K562 (cell line): ENCODE data around the gene MYL3. TPM values are rescaled to one million over a fixed set of nuclear protein-coding genes. Genes with fewer than 3 reads are reported as not detected.

Experiments
- BDP1 ChIP-seq: IDR thresholded peaks from 3 replicates; pipeline ENCODE4 v1.6.1; 2011; ENCODE audit not compliant: insufficient read length, insufficient read depth
- BRD4 ChIP-seq: fragments of 200-600 bp; sonication (generic); IDR thresholded peaks from 2 replicates; pipeline ENCODE4 v1.6.1; 2017; ENCODE audit warnings: inconsistent platforms
- CBX5 ChIP-seq: IDR thresholded peaks from 2 replicates; pipeline ENCODE4 v1.6.1; 2014; ENCODE audit warnings: low read depth, borderline replicate concordance
- CC2D1A ChIP-seq: fragments of 450-650 bp; IDR thresholded peaks from 2 replicates; pipeline ENCODE4 v1.6.1; 2017; ENCODE audit warnings: mild to moderate bottlenecking
- CTBP1 ChIP-seq: fragments of 450-650 bp; IDR thresholded peaks from 2 replicates; pipeline ENCODE4 v1.6.1; 2016; ENCODE audit warnings: borderline replicate concordance
- ETS2 ChIP-seq: IDR thresholded peaks from 2 replicates; pipeline ENCODE4 v1.6.1; 2016; ENCODE audit warnings: borderline replicate concordance, missing genetic modification characterization, mild to moderate bottlenecking, moderate library complexity, missing compliant biosample characterization; ENCODE audit not compliant: poor library complexity, severe bottlenecking
- GABPB2 ChIP-seq: fragments of 250-450 bp; sonication (Bioruptor Pico); conservative IDR thresholded peaks from 2 replicates; pipeline ENCODE4 v1.5.1; 2021; ENCODE audit warnings: mild to moderate bottlenecking
- HMG20B ChIP-seq: fragments of 250-450 bp; sonication (Bioruptor Pico); IDR thresholded peaks from 2 replicates; pipeline ENCODE4 v1.5.0; 2021; ENCODE audit warnings: mild to moderate bottlenecking
- ILK ChIP-seq: fragments of 450-650 bp; IDR thresholded peaks from 2 replicates; pipeline ENCODE4 v1.6.1; 2016; ENCODE audit warnings: missing genetic modification characterization, low read depth, mild to moderate bottlenecking, missing compliant biosample characterization, moderate library complexity, borderline replicate concordance
- NFXL1 ChIP-seq: fragments of 450-650 bp; formaldehyde crosslinking; IDR thresholded peaks from 2 replicates; pipeline ENCODE4 v1.4.0; 2021; ENCODE audit warnings: mild to moderate bottlenecking
- PPARD ChIP-seq: fragments of 250-450 bp; sonication (Bioruptor Pico); IDR thresholded peaks from 2 replicates; pipeline ENCODE4 v1.8.0; 2022; ENCODE audit warnings: inconsistent platforms, mild to moderate bottlenecking, moderate library complexity
- PREB ChIP-seq: sonication (generic); formaldehyde crosslinking; IDR thresholded peaks from 2 replicates; pipeline ENCODE4 v1.8.1; 2023; ENCODE audit warnings: mild to moderate bottlenecking, missing genetic modification reagents
- RFX7 ChIP-seq: fragments of 250-450 bp; sonication (Bioruptor Pico); IDR thresholded peaks from 2 replicates; pipeline ENCODE4 v1.5.1; 2021; ENCODE audit warnings: mild to moderate bottlenecking
- SIN3B ChIP-seq: fragments of 450-650 bp; IDR thresholded peaks from 2 replicates; pipeline ENCODE4 v1.6.1; 2017; ENCODE audit warnings: low read depth, mild to moderate bottlenecking, moderate library complexity
- SMARCB1 ChIP-seq: IDR thresholded peaks from 2 replicates; pipeline ENCODE4 v1.6.1; 2011; ENCODE audit warnings: improper control_type of control experiment, low read depth; ENCODE audit not compliant: insufficient read length
- XRCC4 ChIP-seq: IDR thresholded peaks from one replicate; pipeline ENCODE4 v1.6.1; 2011; ENCODE audit not compliant: insufficient read depth, insufficient read length; ENCODE audit errors: extremely low read depth
- ZBTB17 ChIP-seq: fragments of 450-650 bp; formaldehyde crosslinking; IDR thresholded peaks from 2 replicates; pipeline ENCODE4 v1.4.0; 2020; ENCODE audit warnings: mild to moderate bottlenecking
- polyA plus RNA-seq, 8 experiments: library from polyadenylated mRNA; depleted of rRNA in 4 of 8; stranded (reverse) in 5 of 8; unstranded in 3 of 8; fragments of >200 nt; fragmentation: Nextera tagmentation in 2 of 8; fragmentation: Illumina TruSeq in 1 of 8; extraction: Ambion mirVana in 2 of 8; extraction: Trizol in 1 of 8; gene quantifications; 2 replicates each; pipeline versions ENCODE4 v1.2.1 to v1.2.3, GENCODE V29; 2011 to 2014; ENCODE audit warnings: inconsistent platforms in 1 of 8, missing spikeins in 1 of 8
- total RNA-seq, 7 experiments: library from RNA; depleted of rRNA in 6 of 7; stranded (reverse); fragments of >200 nt in 6 of 7; fragmentation: Illumina TruSeq in 2 of 7; extraction: Trizol in 2 of 7; gene quantifications; 2 replicates each; pipeline versions ENCODE4 v1.2.1 to v1.2.3, GENCODE V29; 2011 to 2021; ENCODE audit warnings: low replicate concordance in 1 of 7
- TF ChIP-seq, protein P1 (sequence below): sonication (generic); formaldehyde crosslinking; IDR thresholded peaks from 2 replicates; pipeline ENCODE4 v1.8.0; 2022; ENCODE audit warnings: missing genetic modification reagents, mild to moderate bottlenecking, moderate library complexity, borderline replicate concordance
- TF ChIP-seq, protein P2 (sequence below): sonication (generic); formaldehyde crosslinking; IDR thresholded peaks from 2 replicates; pipeline ENCODE4 v1.8.1; 2023; ENCODE audit warnings: mild to moderate bottlenecking, missing genetic modification reagents
- TF ChIP-seq, protein P3 (sequence below): fragments of 450-650 bp; IDR thresholded peaks from 2 replicates; pipeline ENCODE4 v1.6.1; 2016; ENCODE audit warnings: mild to moderate bottlenecking
- TF ChIP-seq, protein P4 (sequence below): fragments of 150-350 bp; conservative IDR thresholded peaks from 2 replicates; pipeline ENCODE4 v1.6.1; 2014; ENCODE audit warnings: low read length

The MYL3 gene
- total and polyA plus RNA-seq, 9 of the 15 experiments (the other 6 are each of a cell fraction or from before 2014, with no cell fraction given) = 0.14 to 0.45 TPM; not detected in 7

GRCh38 chr3:46909535-46910161, 46.4 kb upstream of the MYL3 start (continued):
- no peak for TF ChIP-seq NFXL1 (CRISPR knock-in tag)
- TF ChIP-seq, protein P1, sequence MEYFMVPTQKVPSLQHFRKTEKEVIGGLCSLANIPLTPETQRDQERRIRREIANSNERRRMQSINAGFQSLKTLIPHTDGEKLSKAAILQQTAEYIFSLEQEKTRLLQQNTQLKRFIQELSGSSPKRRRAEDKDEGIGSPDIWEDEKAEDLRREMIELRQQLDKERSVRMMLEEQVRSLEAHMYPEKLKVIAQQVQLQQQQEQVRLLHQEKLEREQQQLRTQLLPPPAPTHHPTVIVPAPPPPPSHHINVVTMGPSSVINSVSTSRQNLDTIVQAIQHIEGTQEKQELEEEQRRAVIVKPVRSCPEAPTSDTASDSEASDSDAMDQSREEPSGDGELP (CRISPR knock-in tag) = peak; percentile 89
- TF ChIP-seq, protein P2, sequence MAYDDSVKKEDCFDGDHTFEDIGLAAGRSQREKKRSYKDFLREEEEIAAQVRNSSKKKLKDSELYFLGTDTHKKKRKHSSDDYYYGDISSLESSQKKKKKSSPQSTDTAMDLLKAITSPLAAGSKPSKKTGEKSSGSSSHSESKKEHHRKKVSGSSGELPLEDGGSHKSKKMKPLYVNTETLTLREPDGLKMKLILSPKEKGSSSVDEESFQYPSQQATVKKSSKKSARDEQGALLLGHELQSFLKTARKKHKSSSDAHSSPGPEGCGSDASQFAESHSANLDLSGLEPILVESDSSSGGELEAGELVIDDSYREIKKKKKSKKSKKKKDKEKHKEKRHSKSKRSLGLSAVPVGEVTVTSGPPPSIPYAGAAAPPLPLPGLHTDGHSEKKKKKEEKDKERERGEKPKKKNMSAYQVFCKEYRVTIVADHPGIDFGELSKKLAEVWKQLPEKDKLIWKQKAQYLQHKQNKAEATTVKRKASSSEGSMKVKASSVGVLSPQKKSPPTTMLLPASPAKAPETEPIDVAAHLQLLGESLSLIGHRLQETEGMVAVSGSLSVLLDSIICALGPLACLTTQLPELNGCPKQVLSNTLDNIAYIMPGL (CRISPR knock-in tag) = no peak
- no peak for TF ChIP-seq ILK (tag)
- TF ChIP-seq CBX5 = no peak
- TF ChIP-seq PPARD (CRISPR knock-in tag) = no peak
- TF ChIP-seq HMG20B (CRISPR knock-in tag) = no peak
- no peak for TF ChIP-seq ZBTB17 (CRISPR knock-in tag)
- TF ChIP-seq SMARCB1 = no peak
- TF ChIP-seq, protein P3, sequence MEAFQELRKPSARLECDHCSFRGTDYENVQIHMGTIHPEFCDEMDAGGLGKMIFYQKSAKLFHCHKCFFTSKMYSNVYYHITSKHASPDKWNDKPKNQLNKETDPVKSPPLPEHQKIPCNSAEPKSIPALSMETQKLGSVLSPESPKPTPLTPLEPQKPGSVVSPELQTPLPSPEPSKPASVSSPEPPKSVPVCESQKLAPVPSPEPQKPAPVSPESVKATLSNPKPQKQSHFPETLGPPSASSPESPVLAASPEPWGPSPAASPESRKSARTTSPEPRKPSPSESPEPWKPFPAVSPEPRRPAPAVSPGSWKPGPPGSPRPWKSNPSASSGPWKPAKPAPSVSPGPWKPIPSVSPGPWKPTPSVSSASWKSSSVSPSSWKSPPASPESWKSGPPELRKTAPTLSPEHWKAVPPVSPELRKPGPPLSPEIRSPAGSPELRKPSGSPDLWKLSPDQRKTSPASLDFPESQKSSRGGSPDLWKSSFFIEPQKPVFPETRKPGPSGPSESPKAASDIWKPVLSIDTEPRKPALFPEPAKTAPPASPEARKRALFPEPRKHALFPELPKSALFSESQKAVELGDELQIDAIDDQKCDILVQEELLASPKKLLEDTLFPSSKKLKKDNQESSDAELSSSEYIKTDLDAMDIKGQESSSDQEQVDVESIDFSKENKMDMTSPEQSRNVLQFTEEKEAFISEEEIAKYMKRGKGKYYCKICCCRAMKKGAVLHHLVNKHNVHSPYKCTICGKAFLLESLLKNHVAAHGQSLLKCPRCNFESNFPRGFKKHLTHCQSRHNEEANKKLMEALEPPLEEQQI = no peak
- peak; percentile 54 for TF ChIP-seq CTBP1
- no peak for TF ChIP-seq BRD4
- TF ChIP-seq CC2D1A = peak; percentile 74
- no peak for TF ChIP-seq GABPB2 (CRISPR knock-in tag)
- no peak for TF ChIP-seq ETS2 (tag)
- TF ChIP-seq BDP1 = no peak
- TF ChIP-seq PREB (CRISPR knock-in tag) = no peak
- TF ChIP-seq SIN3B = no peak
- TF ChIP-seq RFX7 = no peak
- TF ChIP-seq, protein P4, sequence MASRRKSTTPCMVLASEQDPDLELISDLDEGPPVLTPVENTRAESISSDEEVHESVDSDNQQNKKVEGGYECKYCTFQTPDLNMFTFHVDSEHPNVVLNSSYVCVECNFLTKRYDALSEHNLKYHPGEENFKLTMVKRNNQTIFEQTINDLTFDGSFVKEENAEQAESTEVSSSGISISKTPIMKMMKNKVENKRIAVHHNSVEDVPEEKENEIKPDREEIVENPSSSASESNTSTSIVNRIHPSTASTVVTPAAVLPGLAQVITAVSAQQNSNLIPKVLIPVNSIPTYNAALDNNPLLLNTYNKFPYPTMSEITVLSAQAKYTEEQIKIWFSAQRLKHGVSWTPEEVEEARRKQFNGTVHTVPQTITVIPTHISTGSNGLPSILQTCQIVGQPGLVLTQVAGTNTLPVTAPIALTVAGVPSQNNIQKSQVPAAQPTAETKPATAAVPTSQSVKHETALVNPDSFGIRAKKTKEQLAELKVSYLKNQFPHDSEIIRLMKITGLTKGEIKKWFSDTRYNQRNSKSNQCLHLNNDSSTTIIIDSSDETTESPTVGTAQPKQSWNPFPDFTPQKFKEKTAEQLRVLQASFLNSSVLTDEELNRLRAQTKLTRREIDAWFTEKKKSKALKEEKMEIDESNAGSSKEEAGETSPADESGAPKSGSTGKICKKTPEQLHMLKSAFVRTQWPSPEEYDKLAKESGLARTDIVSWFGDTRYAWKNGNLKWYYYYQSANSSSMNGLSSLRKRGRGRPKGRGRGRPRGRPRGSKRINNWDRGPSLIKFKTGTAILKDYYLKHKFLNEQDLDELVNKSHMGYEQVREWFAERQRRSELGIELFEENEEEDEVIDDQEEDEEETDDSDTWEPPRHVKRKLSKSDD = no peak
- no peak for TF ChIP-seq XRCC4
